NCI-H526 treated with DMSO at 0.1 percent for 48 hours (cell line): ENCODE data around the gene SIK3.

Experiments used
- DNase-seq: peaks from one replicate; lab custom pipeline; 2025; lab: John Stamatoyannopoulos, UW

SIK3 gene

GRCh38 chr11:116865696-116866095 lies 232.5 kb downstream of the SIK3 start:
- DNase-seq: no peak

GRCh38 chr11:116864531-116864930 lies 233.7 kb downstream of the SIK3 start:
- DNase-seq: no peak

- DNase-seq: no peak
These were observed 235.3 kb downstream of the SIK3 start for GRCh38 chr11:116862951-116863350.

- no peak for DNase-seq
These were observed 236.0 kb downstream of the SIK3 start for GRCh38 chr11:116862185-116862584.

GRCh38 chr11:116861539-116861938 lies 236.7 kb downstream of the SIK3 start:
- no peak for DNase-seq

- DNase-seq: no peak
These were observed 237.9 kb downstream of the SIK3 start for GRCh38 chr11:116860303-116860702.

- no peak for DNase-seq
These were observed 239.1 kb downstream of the SIK3 start for GRCh38 chr11:116859175-116859574.

GRCh38 chr11:116857936-116858335 lies 240.3 kb downstream of the SIK3 start:
- DNase-seq: no peak

GRCh38 chr11:116857316-116857715 lies 240.9 kb downstream of the SIK3 start:
- no peak for DNase-seq

GRCh38 chr11:116856423-116856822 lies 241.8 kb downstream of the SIK3 start:
- no peak for DNase-seq

- no peak for DNase-seq
These were observed 242.8 kb downstream of the SIK3 start for GRCh38 chr11:116855413-116855812.

GRCh38 chr11:116853461-116854073 lies 244.7 kb downstream of the SIK3 start:
- no peak for DNase-seq

GRCh38 chr11:116852261-116853031 lies 245.8 kb downstream of the SIK3 start:
- no peak for DNase-seq

GRCh38 chr11:116851626-116852025 lies 246.6 kb downstream of the SIK3 start:
- no peak for DNase-seq

GRCh38 chr11:116849486-116849885 lies 248.7 kb downstream of the SIK3 start:
- DNase-seq: no peak

- no peak for DNase-seq
These were observed 249.2 kb downstream of the SIK3 start for GRCh38 chr11:116849060-116849459.

- DNase-seq: no peak
These were observed 250.6 kb downstream of the SIK3 start for GRCh38 chr11:116847612-116848011.

- DNase-seq: no peak
These were observed 253.5 kb downstream of the SIK3 start for GRCh38 chr11:116844722-116845121.

- DNase-seq: no peak
These were observed 254.6 kb downstream of the SIK3 start for GRCh38 chr11:116843661-116844060.

GRCh38 chr11:116842909-116843308 lies 255.3 kb downstream of the SIK3 start:
- no peak for DNase-seq

- no peak for DNase-seq
These were observed 256.1 kb downstream of the SIK3 start for GRCh38 chr11:116842117-116842516.

GRCh38 chr11:116840746-116841296 lies 257.4 kb downstream of the SIK3 start:
- no peak for DNase-seq

- no peak for DNase-seq
These were observed 257.9 kb downstream of the SIK3 start for GRCh38 chr11:116840224-116840745.
